NCI-H146 (cell line): ENCODE results near the gene TADA2A.

ENCODE experiments used
- DNase-seq: peaks from one replicate; lab custom pipeline; 2025; lab: John Stamatoyannopoulos, UW

The TADA2A gene

GRCh38 chr17:37463039-37463438, 56.4 kb downstream of the TADA2A start:
- no peak for DNase-seq

- no peak for DNase-seq
Observed at GRCh38 chr17:37465069-37465616, 58.5 kb downstream of the TADA2A start.

GRCh38 chr17:37466471-37466870, 59.8 kb downstream of the TADA2A start:
- no peak for DNase-seq

- DNase-seq, result no peak
Observed at GRCh38 chr17:37470181-37470580, 63.5 kb downstream of the TADA2A start.

- no peak for DNase-seq
Observed at GRCh38 chr17:37475731-37476420, 69.2 kb downstream of the TADA2A start.

- DNase-seq, result no peak
Observed at GRCh38 chr17:37476431-37477120, 69.9 kb downstream of the TADA2A start.

GRCh38 chr17:37478187-37478586, 71.5 kb downstream of the TADA2A start:
- no peak for DNase-seq

- no peak for DNase-seq
Observed at GRCh38 chr17:37479025-37479424, 72.3 kb downstream of the TADA2A start.

GRCh38 chr17:37480427-37480826, 73.7 kb downstream of the TADA2A start:
- no peak for DNase-seq

GRCh38 chr17:37481001-37481665, 74.4 kb downstream of the TADA2A start:
- DNase-seq, result no peak

GRCh38 chr17:37483311-37484039, 76.8 kb downstream of the TADA2A start:
- DNase-seq, result no peak

GRCh38 chr17:37485938-37486570, 79.4 kb downstream of the TADA2A start:
- DNase-seq, result no peak

GRCh38 chr17:37488009-37488604, 81.4 kb downstream of the TADA2A start:
- DNase-seq, result peak; percentile 23

- DNase-seq, result peak; percentile 71
Observed at GRCh38 chr17:37488607-37489196, 82.0 kb downstream of the TADA2A start.

- peak; percentile 88 for DNase-seq
Observed at GRCh38 chr17:37489197-37490001, 82.7 kb downstream of the TADA2A start, which contains the start of gene DUSP14. Gene DUSP14, plus strand, starts transcription at chr17:37489891. Its CDS starts 22,382 bp downstream, at chr17:37512273.

- DNase-seq, result peak; percentile 77
Observed at GRCh38 chr17:37490022-37490587, 83.4 kb downstream of the TADA2A start.

- DNase-seq, result no peak
Observed at GRCh38 chr17:37490638-37491614, 84.2 kb downstream of the TADA2A start.

GRCh38 chr17:37492167-37492566, 85.5 kb downstream of the TADA2A start:
- DNase-seq, result no peak
